Measurements from ENCODE around the gene ASF1A.

ASF1A gene

DNA sequence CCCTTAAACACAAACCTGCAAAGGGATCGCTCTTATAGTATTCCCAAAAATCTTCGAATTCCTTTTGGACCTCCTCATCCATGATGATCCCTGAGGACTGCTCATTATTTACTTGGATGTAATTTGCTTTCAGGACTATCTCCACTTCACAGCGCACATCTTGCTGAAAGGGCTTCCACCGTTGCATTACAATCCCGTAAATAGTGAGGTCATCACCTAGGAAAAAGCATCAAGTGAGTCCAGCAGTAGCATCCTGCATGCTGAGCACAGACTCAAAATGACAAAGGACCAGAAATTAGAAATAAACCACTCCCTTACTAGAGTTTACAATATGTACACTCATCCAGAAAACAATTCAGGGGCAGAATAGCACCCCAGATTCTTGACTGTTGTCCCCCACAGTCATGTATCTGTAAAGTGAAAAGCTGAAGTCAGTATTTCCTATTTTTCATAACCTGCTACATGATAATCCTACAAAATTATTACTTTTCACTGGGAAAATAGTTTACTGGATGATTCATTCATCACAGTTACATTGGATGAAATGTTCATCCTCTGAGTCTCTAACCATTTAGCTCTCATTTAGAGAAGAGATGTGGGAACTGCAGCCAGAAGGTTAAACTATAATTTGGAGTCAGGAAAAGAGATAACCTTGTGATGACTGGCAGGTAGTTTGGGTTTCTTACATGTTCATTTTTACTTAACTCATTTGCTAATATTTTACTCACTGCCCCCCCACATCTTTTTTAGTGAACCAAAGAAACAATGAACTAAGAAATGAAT lies 23.8 kb downstream of the ASF1A start:
- no peak for DNase-seq

DNA sequence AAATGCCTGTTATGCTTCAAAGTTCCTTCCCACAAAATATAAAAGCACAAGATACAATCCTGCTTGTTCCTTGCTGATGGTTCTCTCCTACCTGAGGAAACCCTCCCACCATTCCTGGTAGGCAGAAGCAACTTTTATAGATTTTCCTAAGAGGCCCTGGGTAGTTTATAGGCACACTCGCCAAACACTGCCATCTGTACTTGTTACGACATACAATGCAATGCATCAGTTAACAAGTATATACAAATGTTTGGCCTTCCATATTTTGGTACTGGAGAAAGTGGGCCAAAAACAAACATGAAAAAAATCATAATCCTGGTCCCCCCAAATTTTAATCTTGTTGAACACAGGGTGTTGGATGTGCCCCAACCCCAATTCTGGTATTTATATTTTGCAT lies 24.4 kb downstream of the ASF1A start:
- DNase-seq: no peak

DNA sequence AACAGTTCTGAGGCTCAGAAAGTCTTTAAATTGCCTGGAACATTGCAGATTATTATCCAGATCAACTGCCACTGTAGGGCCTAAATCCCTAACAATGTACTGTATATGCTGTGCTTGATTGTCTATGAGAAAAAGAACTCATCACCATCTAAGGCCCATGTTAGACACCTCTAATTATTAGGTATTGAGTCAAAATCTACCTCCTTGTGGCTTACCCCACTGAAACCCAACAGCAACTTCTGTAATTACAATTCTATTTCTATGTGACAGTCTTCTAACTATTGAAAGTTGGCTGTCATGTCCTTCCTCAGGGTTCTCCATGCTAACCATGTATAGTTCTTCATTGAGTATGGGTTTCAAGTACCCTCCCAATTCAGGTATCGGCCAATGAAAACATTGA lies 27.1 kb downstream of the ASF1A start:
- no peak for DNase-seq

DNA sequence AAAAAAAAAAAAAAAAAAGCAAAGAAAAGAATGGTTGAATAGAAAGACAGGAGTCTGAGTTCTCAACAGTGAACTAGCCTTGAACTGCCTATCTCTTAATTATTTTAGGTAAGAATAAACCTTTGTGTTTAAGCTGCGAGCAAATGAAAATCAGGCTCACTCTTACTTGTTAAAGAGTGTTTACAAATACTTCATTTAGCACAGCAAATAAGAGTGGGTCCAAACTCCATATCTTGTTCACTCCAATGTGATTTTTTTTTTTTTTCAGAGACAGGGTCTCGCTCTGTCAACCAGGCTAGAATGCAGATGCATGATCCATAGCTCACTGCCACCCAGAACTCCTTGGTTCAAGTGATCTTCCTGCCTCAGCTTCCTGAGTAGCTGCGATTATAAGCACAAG lies 29.1 kb downstream of the ASF1A start:
- DNase-seq: no peak

DNA sequence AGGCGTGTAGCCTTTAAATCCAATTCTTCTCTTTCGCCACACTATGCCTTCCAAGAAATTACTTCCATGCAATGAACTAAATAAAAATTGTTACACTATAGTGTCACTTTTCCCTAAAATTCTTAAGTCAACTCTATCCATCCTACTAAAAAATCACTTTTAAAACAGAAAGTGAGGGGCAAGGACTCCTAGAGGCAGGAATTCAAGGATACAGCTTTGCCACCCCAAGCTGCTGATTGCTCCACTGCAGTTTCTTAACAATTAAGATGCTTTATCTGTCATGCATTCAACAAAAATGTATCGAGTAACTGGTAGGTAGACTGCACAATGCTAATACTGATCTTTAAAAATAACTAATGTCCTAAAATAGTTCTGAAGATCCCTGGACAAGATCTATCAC lies 36.7 kb downstream of the ASF1A start:
- no peak for DNase-seq

DNA sequence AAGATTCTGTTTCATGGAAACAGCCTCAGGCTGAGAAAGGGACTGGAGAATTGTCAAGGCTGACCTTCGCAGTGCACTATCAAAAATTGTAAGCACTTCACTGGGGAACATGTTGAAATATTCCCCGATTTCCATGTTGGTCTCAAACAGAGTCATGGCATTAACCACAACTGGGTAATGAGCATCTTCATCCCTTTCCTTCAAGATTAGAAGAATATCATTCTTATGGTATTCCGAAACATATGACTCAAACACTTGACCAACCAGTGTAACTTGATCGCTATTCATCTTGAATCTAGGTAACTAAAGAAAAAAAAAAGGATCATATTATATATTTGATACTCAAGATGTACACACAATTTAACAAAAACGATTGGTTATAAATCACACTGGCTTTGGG lies 37.5 kb downstream of the ASF1A start:
- no peak for DNase-seq

DNA sequence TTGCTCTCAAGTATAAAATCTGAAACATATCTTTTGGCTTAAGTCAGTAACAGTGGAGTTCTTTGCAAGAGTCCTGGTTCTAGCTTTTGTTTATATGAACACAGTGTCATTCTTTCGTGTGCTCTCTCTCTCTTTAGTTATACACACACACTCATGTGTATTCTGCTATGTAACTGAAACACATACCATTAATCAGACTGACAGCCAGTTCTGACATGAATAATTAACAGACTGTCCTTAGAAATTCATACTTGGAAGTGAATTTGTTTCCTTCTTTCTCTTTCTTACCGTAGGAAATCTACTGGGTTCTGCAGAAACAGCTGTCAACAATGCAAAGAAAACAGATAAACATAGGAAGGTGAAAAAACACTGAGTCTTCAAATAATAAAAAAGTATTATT lies 38.5 kb downstream of the ASF1A start:
- DNase-seq: no peak

DNA sequence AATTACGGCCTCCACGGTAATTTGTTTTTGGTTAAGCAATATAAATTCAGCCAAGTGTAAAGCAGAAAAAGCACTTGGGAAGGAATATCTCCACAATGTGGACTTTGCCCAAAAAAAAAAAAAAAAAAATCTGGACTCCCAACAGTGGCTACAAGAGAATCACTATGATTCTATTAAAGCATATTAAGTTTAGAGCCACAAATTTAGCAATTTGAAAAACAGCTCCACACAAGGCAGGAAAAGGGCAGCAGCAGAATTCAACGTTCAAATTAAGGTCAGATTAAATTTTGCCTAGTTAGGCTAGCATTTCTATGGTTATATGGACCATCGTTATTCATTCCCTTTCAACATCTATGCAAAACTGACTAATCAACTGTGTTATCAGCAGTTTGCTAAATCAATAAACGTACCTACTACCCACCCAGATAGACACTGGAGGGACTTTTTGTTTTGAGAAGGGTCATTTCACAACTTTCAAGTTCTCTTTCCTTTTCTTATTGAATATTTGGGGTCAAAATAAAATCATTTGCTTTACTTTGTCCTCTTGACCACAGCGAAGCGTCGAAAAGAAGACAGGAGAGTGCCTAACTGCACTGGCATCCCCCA lies 40.0 kb downstream of the ASF1A start:
- no peak for DNase-seq

DNA sequence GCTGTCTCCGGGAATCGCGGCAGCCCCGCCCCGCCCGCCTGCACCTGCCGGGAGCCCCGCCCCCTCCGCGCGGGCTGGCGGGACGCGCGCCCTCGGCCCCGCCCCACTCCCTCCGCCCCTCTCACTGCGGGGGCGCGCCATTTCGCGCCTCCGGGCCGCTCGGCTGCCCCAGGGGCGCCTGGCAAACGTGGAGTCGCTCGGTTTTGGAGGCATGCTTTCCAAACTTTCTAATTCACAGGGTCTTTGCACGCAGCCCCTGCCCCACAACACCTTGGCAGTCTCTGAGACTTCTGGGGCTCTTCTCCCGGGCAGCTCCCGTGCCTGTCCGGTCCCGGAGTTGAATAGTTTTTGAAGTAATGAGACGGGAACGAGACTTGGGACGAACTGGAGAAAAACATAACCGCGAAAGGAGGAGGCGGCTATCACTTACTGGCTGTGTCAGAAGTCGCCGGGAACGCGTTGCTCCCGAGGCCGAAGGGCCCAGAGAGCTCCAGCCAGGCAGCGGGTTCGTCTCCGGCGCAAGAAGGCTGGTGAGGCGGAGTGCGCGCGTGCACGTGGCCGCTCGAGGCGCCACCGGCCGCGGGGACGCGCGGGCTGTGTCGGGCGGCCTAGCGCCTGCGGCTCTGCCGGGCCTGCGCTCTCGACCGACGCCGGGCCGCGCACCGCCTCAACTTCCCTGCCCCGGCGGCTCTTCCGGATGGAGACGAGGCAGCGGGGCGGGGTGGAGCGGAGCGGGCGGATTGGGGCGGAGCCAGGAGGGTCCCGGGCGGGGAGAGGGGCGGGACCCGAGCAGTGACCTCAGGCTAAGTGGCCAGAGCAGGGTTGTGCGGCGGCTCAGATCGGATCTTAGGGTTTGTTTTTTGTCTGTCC lies 40.7 kb downstream of the ASF1A start, which contains the start of gene MCM9:
Gene MCM9, minus strand, starts transcription at position 699 of the 870 bp plus-strand sequence. CDS start 3,436 bp downstream, outside the sequence.
- peak; percentile 87 for DNase-seq

DNA sequence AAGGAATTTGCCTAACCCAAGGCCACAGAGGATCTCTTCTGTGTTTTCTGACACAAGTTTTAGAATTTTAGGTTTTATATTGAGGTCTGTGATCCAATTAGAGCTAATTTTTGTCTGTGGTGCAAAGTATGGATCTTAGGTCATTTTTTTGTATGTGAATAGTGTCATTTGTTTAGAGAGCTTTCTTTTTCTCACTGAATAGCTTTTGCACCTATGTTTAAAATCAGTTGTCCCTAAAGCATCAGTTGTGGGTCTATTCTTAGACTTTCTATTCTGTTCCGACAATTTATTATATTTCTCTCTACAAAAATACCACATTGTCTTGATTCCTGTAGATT lies 41.3 kb downstream of the ASF1A start:
- no peak for DNase-seq

DNA sequence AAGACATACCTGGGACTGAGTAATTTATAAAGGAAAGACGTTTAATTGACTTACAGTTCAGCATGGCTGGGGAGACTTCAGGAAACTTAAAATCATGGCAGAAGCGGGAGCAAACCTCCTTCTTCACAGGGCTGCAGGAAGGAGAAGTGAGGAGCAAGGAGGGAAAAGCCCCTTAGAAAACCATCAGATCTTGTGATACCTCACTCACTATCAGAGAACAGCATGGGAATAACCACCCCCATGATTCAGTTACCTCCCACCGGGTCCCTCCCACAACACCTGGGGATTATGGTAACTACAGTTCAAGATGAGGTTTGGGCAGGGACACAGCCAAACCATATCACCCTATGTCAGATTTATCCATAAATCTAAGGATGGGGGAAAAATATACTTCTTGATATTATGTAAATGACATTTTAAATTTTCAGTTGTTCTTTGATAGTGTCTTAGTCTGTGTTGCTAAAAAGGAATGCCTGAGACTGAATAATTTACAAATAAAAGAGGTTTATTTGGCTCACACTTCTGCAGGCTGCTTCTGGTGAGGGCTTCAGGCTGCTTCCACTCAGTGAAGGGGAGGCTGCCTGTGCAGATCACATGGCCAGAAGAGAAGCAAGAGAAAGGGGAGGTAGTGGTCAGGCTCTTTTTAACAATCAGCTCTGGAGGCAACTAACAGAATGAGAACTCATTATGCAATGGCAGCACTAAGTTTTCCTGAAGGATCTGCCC lies 42.2 kb downstream of the ASF1A start:
- no peak for DNase-seq

DNA sequence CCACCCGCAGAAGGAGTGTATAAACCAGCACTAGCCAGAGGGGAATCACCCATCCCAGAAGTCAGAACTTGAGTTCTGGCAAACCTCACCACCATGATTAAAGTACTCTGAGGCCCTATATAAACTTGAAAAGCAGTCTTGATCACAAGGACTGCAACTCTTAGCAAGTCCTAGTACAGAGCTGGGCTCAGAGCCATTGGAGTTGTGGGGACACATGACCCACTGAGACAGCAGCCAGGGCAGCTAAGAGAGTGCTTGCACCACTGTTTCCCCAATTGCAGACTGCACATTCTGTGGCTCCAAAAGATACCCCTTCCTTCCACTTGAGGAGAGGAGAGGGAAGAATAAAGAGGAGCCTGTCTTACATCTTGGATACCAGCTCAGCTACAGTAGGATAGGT lies 45.7 kb downstream of the ASF1A start:
- DNase-seq: no peak

DNA sequence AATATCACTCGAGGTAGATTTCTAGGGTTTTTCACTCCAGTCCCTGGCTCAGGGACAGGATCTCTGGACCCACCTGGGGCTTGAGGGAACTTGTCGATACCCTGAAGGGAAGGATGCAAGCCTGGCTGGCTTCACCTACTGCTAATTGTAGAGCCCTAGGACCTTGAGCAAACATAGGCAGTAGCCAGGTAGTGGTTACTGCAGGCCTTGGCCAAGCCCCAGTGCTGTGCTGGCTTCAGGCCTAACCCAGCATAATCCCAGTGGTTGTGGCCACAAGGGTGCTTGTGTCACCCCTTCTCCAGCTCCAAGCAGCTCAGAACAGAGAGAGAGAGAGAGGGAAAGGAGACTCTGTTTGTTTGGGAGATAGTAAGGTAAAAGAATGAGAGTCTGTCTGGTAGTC lies 46.8 kb downstream of the ASF1A start:
- no peak for DNase-seq

DNA sequence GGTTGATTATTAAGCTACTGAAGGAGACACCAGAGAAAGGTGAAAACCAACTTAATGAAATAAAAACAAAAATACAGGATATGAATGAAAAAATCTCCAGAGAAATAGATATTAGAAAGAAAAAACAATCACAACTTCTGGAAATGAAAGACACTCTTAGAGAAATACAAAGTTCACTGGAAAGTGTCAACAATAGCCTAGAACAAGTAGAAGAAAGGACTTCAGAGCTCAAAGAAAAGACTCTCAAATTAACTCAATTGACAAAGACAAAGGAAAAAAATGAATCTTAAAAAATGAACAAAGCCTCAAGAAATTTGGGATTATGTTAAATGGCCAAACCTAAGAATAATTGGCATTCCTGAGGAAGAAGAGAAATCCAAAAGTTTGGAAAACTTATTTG lies 51.3 kb downstream of the ASF1A start:
- DNase-seq: no peak

DNA sequence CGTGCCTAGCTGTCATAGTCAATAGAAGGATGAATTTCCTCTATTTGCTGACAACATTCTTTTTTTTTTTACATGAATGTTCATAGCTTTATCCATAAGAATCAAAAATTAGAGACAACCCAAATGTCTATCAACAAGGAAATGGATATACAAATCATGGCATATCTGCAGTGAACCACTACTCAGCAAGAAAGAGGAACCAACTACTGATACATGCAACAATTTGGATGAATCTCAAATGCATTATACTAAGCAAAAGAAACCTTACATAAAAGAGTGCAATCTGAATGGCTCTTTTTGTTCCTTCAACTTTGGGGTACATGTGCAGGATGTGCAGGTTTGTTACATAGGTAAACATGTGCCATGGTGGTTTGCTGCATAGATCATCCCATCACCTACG lies 58.7 kb downstream of the ASF1A start:
- DNase-seq: no peak

DNA sequence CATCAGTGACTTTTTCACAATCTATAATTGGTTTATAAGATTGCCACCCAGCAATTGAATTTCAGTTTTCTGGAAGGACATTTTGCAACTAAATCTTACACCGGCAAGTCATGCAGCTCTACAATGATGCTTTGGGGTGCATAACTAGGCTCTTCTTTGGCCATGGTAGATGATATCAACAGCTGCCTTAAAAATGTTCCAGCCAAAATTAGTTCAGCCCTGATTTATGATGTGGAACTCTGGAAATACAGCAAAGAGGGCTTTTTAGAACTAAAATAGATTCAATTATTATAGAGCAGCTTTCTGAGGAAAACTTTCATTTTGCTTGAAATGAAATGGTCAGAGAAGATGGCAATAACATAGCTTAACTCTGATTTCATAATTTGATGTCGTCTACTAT lies 59.4 kb downstream of the ASF1A start:
- no peak for DNase-seq
